Naive thymus-derived CD8-positive, alpha-beta T cell (primary cell): ENCODE measurements around the gene SCN7A. TPM values are rescaled to one million over a fixed set of nuclear protein-coding genes. Genes with fewer than 3 reads are reported as not detected.

Source experiments
- ATAC-seq, 2 donors: fragments of 150-1000 bp; cut with Tn5 transposase in 1 of 2; sonication (Bioruptor Pico), chemical (Tn5 transposase) in 1 of 2; 1 replicate in 1 of 2; 2 replicates in 1 of 2; pipeline ENCODE4 v1.10.0; 2021; ENCODE audit warnings: mild to moderate bottlenecking in 2 of 2, moderate library complexity in 2 of 2
- POLR2A ChIA-PET: fragments of 350-600 bp; sonication (Branson Sonifier 250); formaldehyde crosslinking; loops from one replicate; lab custom pipeline; 2021; ENCODE audit warnings: antibody characterized with exemption; lab: Charles Lee
- DNase-seq, 10 donors: peaks; one replicate each; pipeline versions ENCODE4 v3.0.0 to v3.0.0-alpha.2; 2020 to 2022
- H3K27ac Mint-ChIP-seq, 10 donors: one replicate each; pipeline ENCODE4 v1.8.0; 2020 to 2022; ENCODE audit warnings: mild to moderate bottlenecking in 10 of 10, mixed read lengths in 10 of 10, moderate library complexity in 4 of 10, inconsistent platforms in 1 of 10
- H3K27me3 Mint-ChIP-seq, 5 donors: one replicate each; pipeline ENCODE4 v1.8.0; 2021 to 2022; ENCODE audit warnings: mixed read lengths in 5 of 5
- H3K36me3 Mint-ChIP-seq, 3 donors: one replicate each; pipeline ENCODE4 v1.8.0; 2020 to 2022; ENCODE audit warnings: mixed read lengths in 3 of 3, mild to moderate bottlenecking in 2 of 3, inconsistent platforms in 1 of 3
- H3K4me1 Mint-ChIP-seq, 4 donors: one replicate each; pipeline ENCODE4 v1.8.0; 2021 to 2022; ENCODE audit warnings: mixed read lengths in 4 of 4
- H3K4me3 Mint-ChIP-seq, 10 donors: one replicate each; pipeline ENCODE4 v1.8.0; 2020 to 2022; ENCODE audit warnings: mild to moderate bottlenecking in 10 of 10, mixed read lengths in 10 of 10, moderate library complexity in 6 of 10, inconsistent platforms in 1 of 10
- H3K9me3 Mint-ChIP-seq, 9 donors: one replicate each; pipeline ENCODE4 v1.8.0; 2020 to 2022; ENCODE audit warnings: mixed read lengths in 9 of 9, mild to moderate bottlenecking in 3 of 9, inconsistent platforms in 1 of 9, moderate library complexity in 1 of 9
- polyA plus RNA-seq, 3 donors: library from polyadenylated mRNA; unstranded; fragments of 300-500 nt; fragmentation: Illumina TruSeq; gene quantifications; one replicate each; pipeline ENCODE4 v1.2.3, GENCODE V29; 2021
- total RNA-seq, 8 experiments: library from RNA in 2 of 8; stranded (reverse) in 2 of 8; gene quantifications; one replicate each; pipeline ENCODE4 v1.2.3 and lab custom pipeline; 2021 to 2026

SCN7A gene
- total and polyA plus RNA-seq, 5 experiments from 2014 or later: not detected

GRCh38 chr2:166440313-166440712 is 53.7 kb downstream of the SCN7A start:
- peaks cover 0 to 13% (median 0%) of the 10 kb centered on the region in 5 donors for H3K27me3 Mint-ChIP-seq
- H3K9me3 Mint-ChIP-seq: peaks cover 0 to 8% (median 2%) of the 10 kb centered on the region in 9 donors
- no peak overlapping the region for H3K27ac Mint-ChIP-seq
- POLR2A ChIA-PET: no interaction called here
- ATAC-seq (no peak), DNase-seq (no peak)
- H3K4me3 Mint-ChIP-seq: no peak overlapping the region
- H3K4me1 Mint-ChIP-seq: no peaks in the 10 kb centered on the region
- no peaks in the 10 kb centered on the region for H3K36me3 Mint-ChIP-seq

- no peaks in the 10 kb centered on the region for H3K4me1 Mint-ChIP-seq
- POLR2A ChIA-PET: no interaction called here
- no peak overlapping the region for H3K4me3 Mint-ChIP-seq
- H3K9me3 Mint-ChIP-seq: peaks cover 0 to 8% (median 0%) of the 10 kb centered on the region in 9 donors
- H3K36me3 Mint-ChIP-seq: no peaks in the 10 kb centered on the region
- peaks cover 0 to 10% (median 0%) of the 10 kb centered on the region in 5 donors for H3K27me3 Mint-ChIP-seq
- no peak for ATAC-seq
- DNase-seq: no peak
- no peak overlapping the region for H3K27ac Mint-ChIP-seq
Observed at GRCh38 chr2:166439078-166439477, 55.0 kb downstream of the SCN7A start.

GRCh38 chr2:166436976-166437375 is 57.1 kb downstream of the SCN7A start:
- ATAC-seq (no peak), DNase-seq (no peak)
- no peak overlapping the region for H3K27ac Mint-ChIP-seq
- H3K36me3 Mint-ChIP-seq: no peaks in the 10 kb centered on the region
- H3K4me3 Mint-ChIP-seq: no peak overlapping the region
- POLR2A ChIA-PET: no interaction called here
- H3K27me3 Mint-ChIP-seq: peaks cover 0 to 6% (median 0%) of the 10 kb centered on the region in 5 donors
- no peaks in the 10 kb centered on the region for H3K4me1 Mint-ChIP-seq
- H3K9me3 Mint-ChIP-seq: peaks cover 0 to 8% (median 0%) of the 10 kb centered on the region in 9 donors

GRCh38 chr2:166436189-166436588 is 57.9 kb downstream of the SCN7A start:
- POLR2A ChIA-PET: no interaction called here
- ATAC-seq (no peak), DNase-seq (no peak)
- H3K9me3 Mint-ChIP-seq: peaks cover 0 to 8% (median 0%) of the 10 kb centered on the region in 9 donors
- no peaks in the 10 kb centered on the region for H3K36me3 Mint-ChIP-seq
- no peak overlapping the region for H3K27ac Mint-ChIP-seq
- no peaks in the 10 kb centered on the region for H3K4me1 Mint-ChIP-seq
- H3K27me3 Mint-ChIP-seq: peaks cover 0 to 6% (median 0%) of the 10 kb centered on the region in 5 donors
- no peak overlapping the region for H3K4me3 Mint-ChIP-seq

GRCh38 chr2:166434491-166434890 is 59.6 kb downstream of the SCN7A start:
- peaks cover 0 to 6% (median 0%) of the 10 kb centered on the region in 5 donors for H3K27me3 Mint-ChIP-seq

GRCh38 chr2:166433457-166433856 is 60.6 kb downstream of the SCN7A start:
- no peak overlapping the region for H3K27ac Mint-ChIP-seq
- no peak for ATAC-seq

More at GRCh38 chr2:166434491-166434890, 59.6 kb downstream of the SCN7A start:
- Mint-ChIP-seq H3K4me3 (no peak overlapping the region), H3K27ac (no peak overlapping the region), H3K9me3 (peaks cover 0 to 6% (median 0%) of the 10 kb centered on the region in 9 donors), H3K4me1 (no peaks in the 10 kb centered on the region), H3K36me3 (no peaks in the 10 kb centered on the region)
- no peak for ATAC-seq
- POLR2A ChIA-PET: no interaction called here
- no peak for DNase-seq

GRCh38 chr2:166432331-166432730 is 61.7 kb downstream of the SCN7A start:
- no peak for ATAC-seq
- DNase-seq: no peak
- H3K4me3 Mint-ChIP-seq: no peak overlapping the region
- POLR2A ChIA-PET: no interaction called here
- H3K4me1 Mint-ChIP-seq: no peaks in the 10 kb centered on the region
- H3K36me3 Mint-ChIP-seq: no peaks in the 10 kb centered on the region
- H3K27ac Mint-ChIP-seq: no peak overlapping the region
- peaks cover 0 to 2% (median 0%) of the 10 kb centered on the region in 9 donors for H3K9me3 Mint-ChIP-seq
- peaks cover 0 to 3% (median 0%) of the 10 kb centered on the region in 5 donors for H3K27me3 Mint-ChIP-seq

More at GRCh38 chr2:166433457-166433856, 60.6 kb downstream of the SCN7A start:
- Mint-ChIP-seq H3K9me3 (no peaks in the 10 kb centered on the region), H3K27me3 (peaks cover 0 to 6% (median 0%) of the 10 kb centered on the region in 5 donors), H3K36me3 (no peaks in the 10 kb centered on the region), H3K4me3 (no peak overlapping the region), H3K4me1 (no peaks in the 10 kb centered on the region)
- no peak for DNase-seq
- POLR2A ChIA-PET: no interaction called here

GRCh38 chr2:166424841-166425240 is 69.2 kb downstream of the SCN7A start:
- Mint-ChIP-seq H3K27ac (no peak overlapping the region), H3K36me3 (no peaks in the 10 kb centered on the region), H3K9me3 (peaks cover 0 to 2% (median 0%) of the 10 kb centered on the region in 9 donors), H3K27me3 (no peaks in the 10 kb centered on the region), H3K4me3 (no peak overlapping the region), H3K4me1 (no peaks in the 10 kb centered on the region)
- ATAC-seq: no peak
- POLR2A ChIA-PET: no interaction called here
- DNase-seq: no peak

GRCh38 chr2:166419616-166419934 is 74.5 kb downstream of the SCN7A start:
- no peaks in the 10 kb centered on the region for H3K9me3 Mint-ChIP-seq
- ATAC-seq (no peak), DNase-seq (no peak)
- POLR2A ChIA-PET: no interaction called here
- no peak overlapping the region for H3K27ac Mint-ChIP-seq
- no peaks in the 10 kb centered on the region for H3K4me1 Mint-ChIP-seq
- H3K36me3 Mint-ChIP-seq: no peaks in the 10 kb centered on the region
- H3K4me3 Mint-ChIP-seq: no peak overlapping the region
- no peaks in the 10 kb centered on the region for H3K27me3 Mint-ChIP-seq

GRCh38 chr2:166418853-166419615 is 75.0 kb downstream of the SCN7A start:
- no peaks in the 10 kb centered on the region for H3K27me3 Mint-ChIP-seq
- no peak for ATAC-seq
- no peaks in the 10 kb centered on the region for H3K4me1 Mint-ChIP-seq
- POLR2A ChIA-PET: no interaction called here
- no peaks in the 10 kb centered on the region for H3K36me3 Mint-ChIP-seq
- no peak for DNase-seq
- no peak overlapping the region for H3K4me3 Mint-ChIP-seq
- no peak overlapping the region for H3K27ac Mint-ChIP-seq
- no peaks in the 10 kb centered on the region for H3K9me3 Mint-ChIP-seq

GRCh38 chr2:166417669-166418068 is 76.4 kb downstream of the SCN7A start:
- H3K4me1 Mint-ChIP-seq: no peaks in the 10 kb centered on the region
- POLR2A ChIA-PET: no interaction called here
- no peak for DNase-seq
- no peak overlapping the region for H3K4me3 Mint-ChIP-seq
- no peaks in the 10 kb centered on the region for H3K9me3 Mint-ChIP-seq
- no peak for ATAC-seq
- H3K36me3 Mint-ChIP-seq: no peaks in the 10 kb centered on the region
- H3K27me3 Mint-ChIP-seq: no peaks in the 10 kb centered on the region
- H3K27ac Mint-ChIP-seq: no peak overlapping the region

GRCh38 chr2:166413255-166413654 is 80.8 kb downstream of the SCN7A start:
- POLR2A ChIA-PET: no interaction called here
- H3K27ac Mint-ChIP-seq: no peak overlapping the region
- no peaks in the 10 kb centered on the region for H3K4me1 Mint-ChIP-seq
- H3K27me3 Mint-ChIP-seq: no peaks in the 10 kb centered on the region
- no peaks in the 10 kb centered on the region for H3K36me3 Mint-ChIP-seq
- ATAC-seq (no peak), DNase-seq (no peak)
- no peak overlapping the region for H3K4me3 Mint-ChIP-seq
- no peaks in the 10 kb centered on the region for H3K9me3 Mint-ChIP-seq

GRCh38 chr2:166411473-166412230 is 82.4 kb downstream of the SCN7A start:
- no peaks in the 10 kb centered on the region for H3K9me3 Mint-ChIP-seq
- ATAC-seq (no peak), DNase-seq (no peak)
- H3K27me3 Mint-ChIP-seq: no peaks in the 10 kb centered on the region
- H3K36me3 Mint-ChIP-seq: no peaks in the 10 kb centered on the region
- POLR2A ChIA-PET: no interaction called here
- H3K27ac Mint-ChIP-seq: no peak overlapping the region
- H3K4me1 Mint-ChIP-seq: no peaks in the 10 kb centered on the region
- H3K4me3 Mint-ChIP-seq: no peak overlapping the region
